CD4-positive, alpha-beta T cell treated with Interferon gamma for 1 hour (primary cell): ENCODE results near the gene WDR48.

ENCODE experiments used
- DNase-seq: peaks from one replicate; pipeline ENCODE4 v3.0.0-alpha.2; 2020

WDR48 gene

DNA sequence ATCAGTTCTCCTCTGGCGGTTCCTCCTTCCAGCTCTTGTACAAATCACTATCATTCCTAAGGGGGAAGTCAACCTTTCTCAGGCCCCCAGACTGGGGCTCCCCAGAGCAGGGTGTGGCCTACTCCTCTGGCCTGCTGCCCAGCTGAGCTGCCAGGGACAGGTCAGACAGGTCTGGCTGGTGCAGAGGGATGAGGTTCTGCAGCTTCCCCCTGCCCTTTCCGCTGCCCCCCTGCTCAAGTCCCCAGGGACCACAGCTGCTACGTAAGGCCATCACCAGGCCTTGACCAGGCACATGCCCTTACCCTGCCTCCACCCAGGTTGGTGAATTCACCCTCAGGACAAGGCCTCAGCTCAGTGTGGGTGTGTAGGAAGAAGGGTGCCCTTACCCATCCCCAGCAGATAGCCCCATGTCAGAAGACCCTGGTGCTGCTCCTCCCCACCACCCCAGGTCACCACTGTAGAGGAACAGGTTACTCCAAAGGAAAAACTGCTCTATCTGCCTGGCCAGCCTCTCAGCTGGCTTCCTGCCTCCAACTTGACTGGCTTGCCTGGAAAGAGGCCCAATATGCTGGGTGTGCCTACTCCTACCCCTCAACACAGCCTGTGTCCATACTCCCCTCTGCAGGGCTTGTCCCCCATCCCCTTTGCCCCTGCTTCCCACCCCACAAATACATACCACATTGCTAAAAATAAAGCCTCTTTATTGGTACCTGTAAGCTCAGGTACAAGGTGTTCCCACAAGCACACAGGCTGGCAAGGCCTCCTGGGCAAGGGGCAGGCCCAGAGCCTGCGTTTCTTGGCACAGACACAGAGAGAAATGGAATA is 89.6 kb downstream of the WDR48 start:
- DNase-seq = peak; percentile 52

DNA sequence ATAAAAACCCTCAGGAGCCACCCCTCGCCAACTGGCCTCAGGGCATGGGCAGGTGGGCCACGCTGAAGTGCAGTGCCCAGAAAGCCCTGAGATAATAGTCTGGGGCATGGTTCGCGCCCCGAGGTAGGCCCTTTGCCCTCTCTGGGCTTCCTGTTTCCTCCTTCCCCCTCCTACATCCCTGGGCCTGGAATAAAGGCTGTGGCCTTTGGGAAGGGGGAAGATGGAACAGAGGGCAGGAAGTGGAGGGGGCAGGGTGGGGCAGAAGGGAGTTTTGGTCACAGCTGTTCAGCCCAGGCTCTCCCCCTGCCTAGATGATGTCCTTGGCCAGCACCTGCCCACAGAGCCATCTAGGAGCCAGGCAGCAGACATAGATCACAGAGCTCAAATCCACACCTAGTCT is 90.3 kb downstream of the WDR48 start:
- no peak for DNase-seq

DNA sequence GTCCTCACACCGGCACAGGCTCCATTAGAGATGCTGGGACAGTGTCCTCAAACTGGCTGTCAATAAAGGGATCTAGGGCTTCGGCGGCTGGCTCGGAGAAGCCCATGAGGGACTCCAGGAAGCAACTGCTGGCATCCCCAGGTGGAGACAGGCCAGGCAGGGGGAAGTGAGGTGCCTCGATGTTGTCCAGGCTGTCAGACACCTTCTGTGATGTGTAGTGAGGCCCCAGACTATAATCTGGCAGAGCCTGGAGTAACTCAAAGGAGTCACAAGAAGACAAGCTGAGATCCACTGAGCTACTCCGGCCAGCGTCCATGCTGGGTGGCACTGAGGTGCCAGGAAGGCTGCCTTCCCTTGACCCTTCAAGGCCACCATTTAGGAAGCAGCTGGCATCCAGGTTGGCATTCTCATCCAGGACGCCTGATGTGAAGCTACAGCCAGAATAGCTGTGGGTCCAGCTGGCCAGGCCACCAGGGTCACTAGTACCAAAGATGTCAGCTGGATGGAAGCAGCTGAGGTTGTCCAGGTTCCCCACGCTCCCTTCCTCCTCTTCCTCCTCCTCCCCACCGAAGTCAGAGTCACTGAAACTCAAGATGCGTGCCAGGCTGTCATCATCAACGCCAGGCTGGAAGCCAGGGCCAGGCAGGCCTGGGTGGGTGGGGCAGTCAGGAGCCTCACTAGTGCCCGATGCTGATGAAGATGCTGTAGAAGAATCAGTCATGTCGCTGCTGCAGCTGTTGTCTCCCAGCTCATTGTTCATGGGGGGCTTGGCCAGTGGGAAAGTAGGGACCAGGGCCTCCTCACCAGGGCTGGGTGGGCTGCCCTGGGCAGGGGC is 91.5 kb downstream of the WDR48 start:
- no peak for DNase-seq

DNA sequence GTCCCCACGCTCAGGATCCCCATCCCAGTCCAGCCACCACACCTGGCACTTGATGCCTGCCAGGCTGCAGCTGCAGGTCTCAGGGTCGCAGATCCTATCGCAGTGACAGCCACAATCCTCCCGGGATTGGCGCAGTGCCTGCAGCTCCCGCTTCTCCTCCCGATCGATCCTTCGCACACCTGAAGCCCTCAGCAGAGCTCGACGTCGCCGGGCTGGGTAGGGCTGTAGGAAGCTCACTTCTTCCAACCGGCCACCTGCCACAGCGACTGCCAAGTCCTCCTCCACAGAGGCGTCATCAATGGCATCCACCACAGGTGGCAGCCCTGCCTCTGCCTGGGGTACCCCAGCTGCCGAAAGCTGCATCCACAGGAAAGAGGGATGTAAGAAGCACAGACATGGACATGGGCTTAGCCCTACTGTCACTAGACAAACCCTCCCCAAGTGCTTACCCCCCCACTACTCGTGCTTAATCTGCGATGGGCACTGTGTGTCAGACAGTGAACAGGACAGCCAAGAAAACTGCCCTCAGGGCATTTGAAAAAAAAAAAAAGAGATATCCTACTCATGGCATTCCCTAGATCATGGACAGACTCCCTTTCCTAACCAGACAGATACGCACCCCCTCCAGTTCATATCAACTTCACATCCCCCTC is 92.4 kb downstream of the WDR48 start:
- no peak for DNase-seq

DNA sequence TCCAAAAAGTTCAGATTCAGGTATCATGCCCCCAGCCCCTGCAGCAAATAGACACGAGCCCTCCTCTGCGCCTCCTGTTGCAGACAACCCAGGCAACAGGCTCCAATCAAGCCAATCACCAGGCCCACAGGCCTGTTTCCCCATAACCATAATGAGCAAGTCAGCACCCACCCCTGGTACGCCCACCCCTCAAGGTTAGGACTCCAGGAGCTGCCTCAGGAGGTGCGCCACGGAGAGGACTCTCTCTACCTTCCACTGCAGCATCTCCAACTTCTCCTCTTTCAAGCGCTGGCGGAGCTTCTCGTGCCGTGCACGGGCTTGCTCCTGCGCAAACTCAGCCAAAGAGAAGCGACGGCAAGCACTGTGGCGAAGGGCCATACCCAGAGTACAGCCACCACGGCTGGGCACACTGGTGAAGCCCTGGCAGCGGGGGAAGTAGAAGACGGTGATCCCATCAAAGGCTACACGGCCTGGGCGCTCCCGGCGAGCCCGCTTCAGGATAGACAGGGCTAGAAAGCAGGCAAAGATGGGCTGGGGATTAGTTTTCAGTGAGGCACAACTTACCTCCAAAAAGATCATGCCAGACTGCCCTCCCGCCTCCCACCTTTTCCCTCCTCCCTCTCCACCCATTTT is 93.0 kb downstream of the WDR48 start:
- no peak for DNase-seq

DNA sequence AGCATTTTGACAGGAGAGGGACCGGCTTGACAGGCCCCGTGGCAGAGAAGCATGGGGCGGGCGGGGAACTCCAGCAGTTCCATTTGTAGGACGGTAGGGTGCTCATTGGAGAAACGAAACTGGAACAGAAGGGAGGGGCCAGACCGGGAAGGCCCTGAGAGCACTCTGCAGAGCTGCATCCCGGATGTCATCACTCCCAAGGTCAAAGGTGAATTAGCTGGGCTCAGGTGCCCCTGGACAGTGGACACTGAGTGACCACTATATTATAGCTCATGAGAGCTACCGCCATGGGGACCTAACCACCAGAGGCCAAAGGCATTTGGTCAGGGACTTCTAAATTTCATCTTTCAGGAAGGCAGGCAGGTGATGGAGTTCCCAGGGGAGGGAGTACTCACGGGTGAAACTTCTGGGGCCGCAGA is 94.3 kb downstream of the WDR48 start:
- DNase-seq = peak; percentile 57
